Heart left ventricle (tissue), 16 donors: ENCODE measurements around the gene RPTOR. TPM values are rescaled to one million over a fixed set of nuclear protein-coding genes. Genes with fewer than 3 reads are reported as not detected.

Experiments used
- ATAC-seq, 4 donors: fragments of 200-7000 bp; cut with Tn5 transposase; one replicate each; pipeline ENCODE4 v1.9.1; 2020 to 2022; ENCODE audit warnings: moderate library complexity in 4 of 4, mild to moderate bottlenecking in 3 of 4, moderate number of reproducible peaks in 1 of 4
- DNase-seq, 5 donors: peaks; one replicate each; pipeline ENCODE4 v3.0.0-alpha.2; 2020
- H3K27ac ChIP-seq, 12 donors: fragments of 200-600 bp; sonication (generic) in 4 of 12; one replicate each; pipeline versions ENCODE4 v1.5.0 to v1.8.0; 2016 to 2022; ENCODE audit warnings: mild to moderate bottlenecking in 2 of 12
- H3K27me3 ChIP-seq, 9 donors: fragments of 200-600 bp; sonication (generic) in 2 of 9; one replicate each; pipeline versions ENCODE4 v1.5.1 to v1.8.0; 2016 to 2022; ENCODE audit warnings: mild to moderate bottlenecking in 3 of 9
- H3K36me3 ChIP-seq, 9 donors: fragments of 200-600 bp; sonication (generic) in 2 of 9; one replicate each; pipeline versions ENCODE4 v1.5.0 to v1.8.0; 2018 to 2022; ENCODE audit warnings: mild to moderate bottlenecking in 2 of 9
- H3K4me1 ChIP-seq, 12 donors: fragments of 200-600 bp; sonication (generic) in 4 of 12; one replicate each; pipeline versions ENCODE4 v1.5.0 to v1.8.0; 2016 to 2022; ENCODE audit warnings: mild to moderate bottlenecking in 3 of 12
- H3K4me3 ChIP-seq, 12 donors: fragments of 200-600 bp; sonication (generic) in 4 of 12; one replicate each; pipeline versions ENCODE4 v1.5.0 to v1.8.0; 2017 to 2022; ENCODE audit warnings: mild to moderate bottlenecking in 9 of 12, moderate library complexity in 4 of 12
- H3K9me3 ChIP-seq, 12 donors: fragments of 200-600 bp; sonication (generic) in 4 of 12; one replicate each; pipeline versions ENCODE4 v1.5.0 to v1.8.0; 2016 to 2022; ENCODE audit warnings: mild to moderate bottlenecking in 1 of 12
- POLR2A ChIP-seq, 2 donors: fragments of 450-650 bp; IDR thresholded peaks; one replicate each; pipeline ENCODE4 v1.6.1; 2017; ENCODE audit warnings: antibody characterized with exemption in 2 of 2, mild to moderate bottlenecking in 2 of 2, moderate library complexity in 2 of 2
- WGBS, 4 donors: extraction: QIAGEN DNeasy Blood & Tissue Kit in 2 of 4; methylation state at CpG; one replicate each; pipeline versions ENCODE4 v1.1.5 to v1.1.7; 2013 to 2018; 5-methylcytosine and 5-hydroxymethylcytosine counted together
- intact Hi-C, 10 donors: fragments of 100-400 bp; cut with DNase I; formaldehyde crosslinking; loops; one replicate each; pipeline versions ENCODE4 v1.11.1 to v1.14.2; 2022
- polyA plus RNA-seq, 2 donors: library from polyadenylated mRNA; stranded (reverse); fragments of 200-250 nt; gene quantifications; one replicate each; pipeline ENCODE4 v1.2.3, GENCODE V29; 2013
- total RNA-seq, 9 donors: library from RNA; depleted of rRNA in 2 of 9; stranded (reverse); fragments of >200 nt in 2 of 9; fragmentation: NEBNext Ultra II Directional in 3 of 9; extraction: Animal tissue kit (Norgen Biotek cat#: 25700) in 3 of 9; gene quantifications; one replicate each; pipeline versions ENCODE4 v1.1.0 to v1.2.4, GENCODE V29; 2016 to 2023
- TF ChIP-seq, protein P1 (sequence below), 12 donors: fragments of 200-600 bp; sonication (generic) in 4 of 12; IDR thresholded peaks; one replicate each; pipeline versions ENCODE4 v1.5.0 to v1.8.0; 2018 to 2022; ENCODE audit warnings: antibody characterized with exemption in 12 of 12, mild to moderate bottlenecking in 5 of 12
- donor health status: ischemic (EF 13 %, LVEDD 7.1; RV severe dilation, severe dysfunction).
- donor health status: healthy with polysubstance abuse.
- donor health status: DM: no; HTN: yes; CAD: no.
- donor health status: DM: no; HTN: no; CAD: no.
- donor health status: ischemic (EF 25% LVEDD 6.9; RV normal size, moderate dysfunction).
- donor health status: ischemic (EF 25% LVEDD 5.7; RV mildly dilated, moderate dysfunction).
- donor health status: healthy.
- donor health status: DM: yes; HTN: yes; CAD: no.
- donor health status: ischemic (EF 35%, LVEDD 5.7; RV mildly dilated, moderate dysfunction).
- donor health status: nonischemic (EF 11% LVEDD 7.7; RV severe dilation, severe dysfunction).
- donor health status: DM: yes; HTN: yes; CAD: no.
- donor health status: PGD.
- donor health status: ischemic (EF 29% LVEDD 5.4; RV normal size, mild dysfunction).
- donor health status: nonischemic (EF 23%, LVEDD 6.1; RV moderate dilation, normal function).

The RPTOR gene
- total and polyA plus RNA-seq, 11 donors, result 14.7 to 31.7 (median 26.0) TPM

DNA sequence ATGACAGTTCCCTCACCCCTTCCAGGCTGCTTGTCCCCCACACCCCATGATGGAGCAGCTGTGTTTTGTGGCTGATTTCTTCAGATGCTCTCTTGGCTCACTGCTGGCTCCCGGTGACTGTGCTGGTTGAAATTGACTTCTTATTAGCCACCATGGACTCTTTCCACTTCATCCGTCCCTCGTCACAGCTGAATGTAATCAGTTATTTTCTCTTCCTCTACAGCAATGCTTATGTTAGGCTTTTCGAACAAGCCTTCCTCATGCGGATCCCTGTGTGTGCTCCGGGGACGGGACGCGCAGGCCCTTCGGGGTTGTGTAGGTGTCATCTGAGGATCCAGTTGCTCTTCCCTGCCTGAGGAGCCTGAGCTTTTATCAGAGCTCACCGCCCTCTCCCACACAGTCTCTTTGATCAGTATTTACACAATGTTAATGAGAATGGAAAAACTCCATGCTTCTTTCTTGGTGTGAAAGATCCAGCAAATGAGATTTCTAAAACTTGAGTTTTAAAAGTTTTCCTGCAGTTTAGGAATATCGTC is 87.5 kb downstream of the RPTOR start:
- WGBS, 4 donors, result 73 to 82% (median 79%) methylated on average over 12 of the region's 12 CpGs
- no peak for TF ChIP-seq POLR2A (IDR thresholded peaks at IDR 0.05)
- TF ChIP-seq, protein P1, sequence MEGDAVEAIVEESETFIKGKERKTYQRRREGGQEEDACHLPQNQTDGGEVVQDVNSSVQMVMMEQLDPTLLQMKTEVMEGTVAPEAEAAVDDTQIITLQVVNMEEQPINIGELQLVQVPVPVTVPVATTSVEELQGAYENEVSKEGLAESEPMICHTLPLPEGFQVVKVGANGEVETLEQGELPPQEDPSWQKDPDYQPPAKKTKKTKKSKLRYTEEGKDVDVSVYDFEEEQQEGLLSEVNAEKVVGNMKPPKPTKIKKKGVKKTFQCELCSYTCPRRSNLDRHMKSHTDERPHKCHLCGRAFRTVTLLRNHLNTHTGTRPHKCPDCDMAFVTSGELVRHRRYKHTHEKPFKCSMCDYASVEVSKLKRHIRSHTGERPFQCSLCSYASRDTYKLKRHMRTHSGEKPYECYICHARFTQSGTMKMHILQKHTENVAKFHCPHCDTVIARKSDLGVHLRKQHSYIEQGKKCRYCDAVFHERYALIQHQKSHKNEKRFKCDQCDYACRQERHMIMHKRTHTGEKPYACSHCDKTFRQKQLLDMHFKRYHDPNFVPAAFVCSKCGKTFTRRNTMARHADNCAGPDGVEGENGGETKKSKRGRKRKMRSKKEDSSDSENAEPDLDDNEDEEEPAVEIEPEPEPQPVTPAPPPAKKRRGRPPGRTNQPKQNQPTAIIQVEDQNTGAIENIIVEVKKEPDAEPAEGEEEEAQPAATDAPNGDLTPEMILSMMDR (IDR thresholded peaks at IDR 0.05), result no peak
- Histone ChIP-seq H3K4me3 (no peak overlapping the region), H3K4me1 (no peaks in the 10 kb centered on the region), H3K27ac (no peak overlapping the region), H3K36me3 (peaks cover 0 to 8% (median 0%) of the 10 kb centered on the region in 9 donors), H3K27me3 (no peaks in the 10 kb centered on the region), H3K9me3 (no peaks in the 10 kb centered on the region)
- DNase-seq (no peak), ATAC-seq (peak in 1 of 4 donors; percentile 29)
- intact Hi-C loops, result no loop called here

DNA sequence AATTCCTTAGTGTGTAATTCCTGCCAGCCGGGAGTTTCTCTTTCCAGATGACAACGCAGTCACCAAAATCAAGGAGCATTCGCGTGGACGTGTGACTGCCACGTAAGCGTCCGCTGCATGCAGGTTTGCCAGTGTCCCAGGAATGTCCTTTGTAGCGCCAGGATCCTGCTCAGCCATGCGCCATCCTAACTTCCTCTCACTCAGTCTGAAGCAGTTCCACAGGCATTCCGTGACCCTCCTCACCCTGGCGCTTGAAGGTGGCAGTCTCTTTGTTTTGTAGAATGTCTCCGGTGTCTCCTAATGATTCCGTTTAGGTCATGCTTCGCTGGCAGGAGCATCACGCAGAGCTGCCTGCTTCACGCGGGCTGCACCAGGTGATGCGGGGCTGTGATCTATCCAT is 88.6 kb downstream of the RPTOR start:
- Histone ChIP-seq H3K4me3 (no peak overlapping the region), H3K36me3 (no peaks in the 10 kb centered on the region), H3K27ac (no peak overlapping the region), H3K27me3 (no peaks in the 10 kb centered on the region), H3K4me1 (no peaks in the 10 kb centered on the region), H3K9me3 (no peaks in the 10 kb centered on the region)
- 87 to 93% (median 91%) methylated on average over 19 of the region's 19 CpGs for WGBS, 4 donors
- TF ChIP-seq, protein P1 (IDR thresholded peaks at IDR 0.05), result no peak
- TF ChIP-seq POLR2A (IDR thresholded peaks at IDR 0.05), result no peak
- no peak for ATAC-seq
- intact Hi-C loops, result no loop called here
- DNase-seq, result no peak

DNA sequence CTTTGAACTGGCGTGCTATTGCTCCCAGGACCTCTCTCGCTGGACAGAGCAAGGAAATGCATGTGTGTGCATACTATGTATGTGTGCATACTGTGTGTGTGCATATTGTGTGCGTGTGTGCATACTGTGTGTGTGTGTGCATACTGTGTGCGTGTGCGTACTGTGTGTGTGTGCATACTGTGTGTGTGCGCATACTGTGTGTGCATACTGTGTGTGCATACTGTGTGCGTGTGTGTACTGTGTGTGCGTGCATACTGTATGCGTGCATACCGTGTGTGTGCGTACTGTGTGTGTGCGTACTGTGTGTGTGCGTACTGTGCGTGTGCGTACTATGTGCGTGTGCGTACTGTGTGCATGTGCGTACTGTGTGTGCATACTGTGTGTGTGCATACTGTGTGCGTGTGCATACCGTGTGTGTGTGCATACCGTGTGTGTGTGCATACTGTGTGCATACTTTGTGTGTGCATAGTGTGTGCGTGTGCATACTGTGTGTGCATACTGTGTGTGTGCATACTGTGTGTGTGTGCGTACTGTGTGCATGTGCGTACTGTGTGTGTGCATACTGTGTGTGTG is 89.4 kb downstream of the RPTOR start:
- Histone ChIP-seq H3K9me3 (no peaks in the 10 kb centered on the region), H3K36me3 (no peaks in the 10 kb centered on the region), H3K4me3 (no peak overlapping the region), H3K27me3 (no peaks in the 10 kb centered on the region), H3K27ac (no peak overlapping the region), H3K4me1 (no peaks in the 10 kb centered on the region)
- intact Hi-C loops, result no loop called here
- no peak for DNase-seq
- WGBS, 4 donors, result 88 to 90% (median 89%) methylated on average over 24 of the region's 24 CpGs
- TF ChIP-seq POLR2A (IDR thresholded peaks at IDR 0.05), result no peak
- TF ChIP-seq, protein P1 (IDR thresholded peaks at IDR 0.05), result no peak
- ATAC-seq, result no peak

DNA sequence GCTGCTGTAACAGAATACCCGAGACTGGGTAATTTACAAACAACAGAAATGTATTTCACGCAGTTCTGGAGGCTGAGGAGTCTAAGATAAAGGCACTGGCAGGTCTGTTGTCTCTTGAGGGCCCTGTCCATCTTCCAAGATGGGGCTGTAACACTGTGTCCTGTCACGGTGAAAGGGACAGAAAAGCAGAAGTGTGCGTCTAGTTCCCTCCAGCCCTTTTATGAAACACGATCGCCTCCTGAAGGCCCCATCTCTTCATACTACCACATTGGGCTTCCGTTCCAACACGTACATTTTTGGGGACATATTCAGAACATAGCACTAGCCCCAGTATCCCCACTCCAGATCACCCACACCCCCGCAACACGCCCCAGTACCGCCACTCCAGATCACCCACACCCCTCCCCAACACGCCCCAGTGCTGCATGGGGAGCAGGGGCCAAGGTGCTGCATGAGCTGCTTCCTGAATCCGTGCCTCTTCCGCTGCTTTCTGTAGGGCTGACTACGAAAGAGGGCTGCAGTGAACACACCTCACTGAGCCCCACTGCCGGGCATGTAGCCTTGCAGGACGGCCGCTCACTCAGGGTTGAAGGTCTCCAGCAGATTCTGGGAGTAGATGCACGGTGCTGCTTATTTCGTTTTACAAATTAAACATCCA is 91.9 kb downstream of the RPTOR start:
- H3K9me3 ChIP-seq, result no peaks in the 10 kb centered on the region
- TF ChIP-seq, protein P1 (IDR thresholded peaks at IDR 0.05), result no peak
- TF ChIP-seq POLR2A (IDR thresholded peaks at IDR 0.05), result no peak
- no peaks in the 10 kb centered on the region for H3K36me3 ChIP-seq
- no peak for ATAC-seq
- no peak overlapping the region for H3K4me3 ChIP-seq
- no peak overlapping the region for H3K27ac ChIP-seq
- intact Hi-C loops, result no loop called here
- 93 to 96% (median 95%) methylated on average over 20 of the region's 20 CpGs for WGBS, 4 donors
- no peaks in the 10 kb centered on the region for H3K4me1 ChIP-seq
- DNase-seq, result no peak
- H3K27me3 ChIP-seq, result no peaks in the 10 kb centered on the region
